WTC11 (cell line): ENCODE results near the gene ATP11A.

Source experiments
- CREB1 ChIP-seq: sonication (generic); formaldehyde crosslinking; IDR thresholded peaks from 2 replicates; pipeline ENCODE4 v1.8.0; 2023; ENCODE audit warnings: mild to moderate bottlenecking, missing genetic modification reagents
- E2F5 ChIP-seq: sonication (generic); formaldehyde crosslinking; IDR thresholded peaks from 2 replicates; pipeline ENCODE4 v1.8.1; 2022; ENCODE audit warnings: mild to moderate bottlenecking, moderate library complexity, missing genetic modification reagents
- ETV6 ChIP-seq: sonication (generic); formaldehyde crosslinking; IDR thresholded peaks from 2 replicates; pipeline ENCODE4 v1.8.1; 2022; ENCODE audit warnings: mild to moderate bottlenecking, missing genetic modification reagents
- JUN ChIP-seq: sonication (generic); formaldehyde crosslinking; IDR thresholded peaks from 2 replicates; pipeline ENCODE4 v1.8.0; 2023; ENCODE audit warnings: mild to moderate bottlenecking, missing genetic modification reagents
- NR3C1 ChIP-seq: sonication (generic); formaldehyde crosslinking; conservative IDR thresholded peaks from 2 replicates; pipeline ENCODE4 v1.8.1; 2023; ENCODE audit warnings: low read depth, mild to moderate bottlenecking, missing genetic modification reagents
- USF2 ChIP-seq: sonication (generic); formaldehyde crosslinking; IDR thresholded peaks from 2 replicates; pipeline ENCODE4 v1.8.1; 2023; ENCODE audit warnings: mild to moderate bottlenecking, missing genetic modification reagents, moderate library complexity
- ZNF121 ChIP-seq: sonication (generic); formaldehyde crosslinking; IDR thresholded peaks from 2 replicates; pipeline ENCODE4 v1.8.0; 2023; ENCODE audit warnings: missing genetic modification reagents
- TF ChIP-seq, protein P1 (sequence below): sonication (generic); formaldehyde crosslinking; conservative IDR thresholded peaks from 2 replicates; pipeline ENCODE4 v1.8.1; 2022; ENCODE audit warnings: mild to moderate bottlenecking, missing genetic modification reagents
- TF ChIP-seq, protein P2 (sequence below): fragments of 200-600 bp; IDR thresholded peaks from 2 replicates; pipeline ENCODE4 v1.8.0; 2022; ENCODE audit warnings: antibody characterized with exemption
- TF ChIP-seq, protein P3 (sequence below): sonication (generic); formaldehyde crosslinking; IDR thresholded peaks from 2 replicates; pipeline ENCODE4 v1.8.1; 2022; ENCODE audit warnings: missing genetic modification reagents, borderline replicate concordance

GRCh38 chr13:112854321-112854720, 164.5 kb downstream of the ATP11A start:
- TF ChIP-seq ZNF121 (CRISPR knock-in tag) (no peak), CREB1 (CRISPR knock-in tag) (no peak), USF2 (CRISPR knock-in tag) (no peak), JUN (CRISPR knock-in tag) (no peak), NR3C1 (no peak), ETV6 (CRISPR knock-in tag) (no peak), E2F5 (CRISPR knock-in tag) (no peak)
- TF ChIP-seq, protein P1, sequence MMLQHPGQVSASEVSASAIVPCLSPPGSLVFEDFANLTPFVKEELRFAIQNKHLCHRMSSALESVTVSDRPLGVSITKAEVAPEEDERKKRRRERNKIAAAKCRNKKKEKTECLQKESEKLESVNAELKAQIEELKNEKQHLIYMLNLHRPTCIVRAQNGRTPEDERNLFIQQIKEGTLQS (CRISPR knock-in tag), result no peak
- TF ChIP-seq, protein P2, sequence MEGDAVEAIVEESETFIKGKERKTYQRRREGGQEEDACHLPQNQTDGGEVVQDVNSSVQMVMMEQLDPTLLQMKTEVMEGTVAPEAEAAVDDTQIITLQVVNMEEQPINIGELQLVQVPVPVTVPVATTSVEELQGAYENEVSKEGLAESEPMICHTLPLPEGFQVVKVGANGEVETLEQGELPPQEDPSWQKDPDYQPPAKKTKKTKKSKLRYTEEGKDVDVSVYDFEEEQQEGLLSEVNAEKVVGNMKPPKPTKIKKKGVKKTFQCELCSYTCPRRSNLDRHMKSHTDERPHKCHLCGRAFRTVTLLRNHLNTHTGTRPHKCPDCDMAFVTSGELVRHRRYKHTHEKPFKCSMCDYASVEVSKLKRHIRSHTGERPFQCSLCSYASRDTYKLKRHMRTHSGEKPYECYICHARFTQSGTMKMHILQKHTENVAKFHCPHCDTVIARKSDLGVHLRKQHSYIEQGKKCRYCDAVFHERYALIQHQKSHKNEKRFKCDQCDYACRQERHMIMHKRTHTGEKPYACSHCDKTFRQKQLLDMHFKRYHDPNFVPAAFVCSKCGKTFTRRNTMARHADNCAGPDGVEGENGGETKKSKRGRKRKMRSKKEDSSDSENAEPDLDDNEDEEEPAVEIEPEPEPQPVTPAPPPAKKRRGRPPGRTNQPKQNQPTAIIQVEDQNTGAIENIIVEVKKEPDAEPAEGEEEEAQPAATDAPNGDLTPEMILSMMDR, result no peak
- TF ChIP-seq, protein P3, sequence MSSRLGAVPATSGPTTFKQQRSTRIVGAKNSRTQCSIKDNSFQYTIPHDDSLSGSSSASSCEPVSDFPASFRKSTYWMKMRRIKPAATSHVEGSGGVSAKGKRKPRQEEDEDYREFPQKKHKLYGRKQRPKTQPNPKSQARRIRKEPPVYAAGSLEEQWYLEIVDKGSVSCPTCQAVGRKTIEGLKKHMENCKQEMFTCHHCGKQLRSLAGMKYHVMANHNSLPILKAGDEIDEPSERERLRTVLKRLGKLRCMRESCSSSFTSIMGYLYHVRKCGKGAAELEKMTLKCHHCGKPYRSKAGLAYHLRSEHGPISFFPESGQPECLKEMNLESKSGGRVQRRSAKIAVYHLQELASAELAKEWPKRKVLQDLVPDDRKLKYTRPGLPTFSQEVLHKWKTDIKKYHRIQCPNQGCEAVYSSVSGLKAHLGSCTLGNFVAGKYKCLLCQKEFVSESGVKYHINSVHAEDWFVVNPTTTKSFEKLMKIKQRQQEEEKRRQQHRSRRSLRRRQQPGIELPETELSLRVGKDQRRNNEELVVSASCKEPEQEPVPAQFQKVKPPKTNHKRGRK (CRISPR knock-in tag), result no peak
